Measurements from ENCODE around the gene C10orf95. TPM values are rescaled to one million over a fixed set of nuclear protein-coding genes. Genes with fewer than 3 reads are reported as not detected.
A peak's percentile ranks its signal among the peaks of the same experiment; 100 is the strongest.

The C10orf95 gene
- total RNA-seq, 1 donor from 2014 or later: 3.1 TPM

DNA sequence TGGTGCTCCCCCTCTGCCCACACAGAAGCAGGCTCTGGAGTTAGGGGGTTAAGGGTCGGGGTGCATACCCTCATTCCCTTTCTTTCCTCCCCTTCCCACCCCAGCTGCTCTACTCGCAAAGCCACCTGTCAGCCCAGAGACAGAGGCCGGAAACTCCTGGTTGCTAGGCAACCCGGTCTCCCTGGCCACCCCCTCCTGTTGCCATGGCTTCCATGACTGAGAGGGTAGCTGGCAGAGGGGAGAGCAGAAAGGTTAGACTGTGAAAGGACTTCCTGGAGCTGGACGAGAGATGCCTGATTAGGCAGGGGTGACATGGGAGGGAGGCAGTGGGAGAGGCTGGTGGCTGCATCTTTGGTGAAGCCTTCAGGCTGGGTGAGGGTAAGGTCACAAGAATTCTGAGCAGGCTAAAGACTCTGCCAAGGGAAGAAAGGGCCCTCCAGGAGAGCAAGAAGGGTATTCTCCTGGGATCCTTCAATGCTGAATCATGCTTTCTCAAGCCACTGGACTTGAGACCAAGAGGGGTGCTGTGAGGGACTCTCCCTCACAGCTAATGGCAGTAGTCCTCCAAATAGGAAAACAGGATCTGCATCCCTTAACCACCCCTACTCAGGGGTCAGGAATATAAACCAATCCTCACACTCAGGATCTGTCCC, 38.2 kb downstream of the C10orf95 start:
- DNase-seq: no peak
- TF ChIP-seq, protein P1, sequence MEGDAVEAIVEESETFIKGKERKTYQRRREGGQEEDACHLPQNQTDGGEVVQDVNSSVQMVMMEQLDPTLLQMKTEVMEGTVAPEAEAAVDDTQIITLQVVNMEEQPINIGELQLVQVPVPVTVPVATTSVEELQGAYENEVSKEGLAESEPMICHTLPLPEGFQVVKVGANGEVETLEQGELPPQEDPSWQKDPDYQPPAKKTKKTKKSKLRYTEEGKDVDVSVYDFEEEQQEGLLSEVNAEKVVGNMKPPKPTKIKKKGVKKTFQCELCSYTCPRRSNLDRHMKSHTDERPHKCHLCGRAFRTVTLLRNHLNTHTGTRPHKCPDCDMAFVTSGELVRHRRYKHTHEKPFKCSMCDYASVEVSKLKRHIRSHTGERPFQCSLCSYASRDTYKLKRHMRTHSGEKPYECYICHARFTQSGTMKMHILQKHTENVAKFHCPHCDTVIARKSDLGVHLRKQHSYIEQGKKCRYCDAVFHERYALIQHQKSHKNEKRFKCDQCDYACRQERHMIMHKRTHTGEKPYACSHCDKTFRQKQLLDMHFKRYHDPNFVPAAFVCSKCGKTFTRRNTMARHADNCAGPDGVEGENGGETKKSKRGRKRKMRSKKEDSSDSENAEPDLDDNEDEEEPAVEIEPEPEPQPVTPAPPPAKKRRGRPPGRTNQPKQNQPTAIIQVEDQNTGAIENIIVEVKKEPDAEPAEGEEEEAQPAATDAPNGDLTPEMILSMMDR (IDR thresholded peaks at IDR 0.05): no peak
- Histone ChIP-seq H3K9me3 (no peaks in the 10 kb centered on the region), H3K4me3 (no peak overlapping the region), H3K4me1 (peaks cover 15% of the 10 kb centered on the region), H3K36me3 (no peaks in the 10 kb centered on the region), H3K27me3 (peaks cover 82% of the 10 kb centered on the region), H3K27ac (no peak overlapping the region)
- no peak for ATAC-seq
- intact Hi-C loops (cut with DNase I): no loop called here

DNA sequence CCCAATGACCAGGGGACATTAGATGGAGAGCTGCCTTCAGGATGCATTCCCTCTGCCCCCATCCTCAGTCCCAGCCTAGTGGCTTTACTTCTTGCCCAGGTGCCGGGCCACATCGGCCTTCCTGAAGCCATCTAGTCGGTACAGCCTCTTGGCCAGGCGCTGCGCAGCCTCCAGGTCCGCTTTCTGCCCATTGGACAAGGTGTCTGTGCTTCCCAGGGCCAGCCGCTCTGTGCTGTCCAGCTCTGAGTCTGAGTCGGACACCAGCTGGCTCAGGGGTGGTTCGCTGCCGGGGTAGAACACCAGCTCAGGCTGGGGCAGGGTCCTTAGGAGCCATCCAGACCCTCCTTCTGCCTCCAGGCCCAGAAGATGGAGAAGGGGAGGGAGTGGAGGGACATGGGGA, 39.0 kb downstream of the C10orf95 start:
- Histone ChIP-seq H3K4me3 (no peak overlapping the region), H3K4me1 (peaks cover 15% of the 10 kb centered on the region), H3K9me3 (no peaks in the 10 kb centered on the region), H3K36me3 (no peaks in the 10 kb centered on the region), H3K27ac (no peak overlapping the region), H3K27me3 (peaks cover 84% of the 10 kb centered on the region)
- intact Hi-C loops (cut with DNase I): no loop called here
- TF ChIP-seq, protein P1 (IDR thresholded peaks at IDR 0.05): no peak
- ATAC-seq (no peak), DNase-seq (peak; percentile 48)

DNA sequence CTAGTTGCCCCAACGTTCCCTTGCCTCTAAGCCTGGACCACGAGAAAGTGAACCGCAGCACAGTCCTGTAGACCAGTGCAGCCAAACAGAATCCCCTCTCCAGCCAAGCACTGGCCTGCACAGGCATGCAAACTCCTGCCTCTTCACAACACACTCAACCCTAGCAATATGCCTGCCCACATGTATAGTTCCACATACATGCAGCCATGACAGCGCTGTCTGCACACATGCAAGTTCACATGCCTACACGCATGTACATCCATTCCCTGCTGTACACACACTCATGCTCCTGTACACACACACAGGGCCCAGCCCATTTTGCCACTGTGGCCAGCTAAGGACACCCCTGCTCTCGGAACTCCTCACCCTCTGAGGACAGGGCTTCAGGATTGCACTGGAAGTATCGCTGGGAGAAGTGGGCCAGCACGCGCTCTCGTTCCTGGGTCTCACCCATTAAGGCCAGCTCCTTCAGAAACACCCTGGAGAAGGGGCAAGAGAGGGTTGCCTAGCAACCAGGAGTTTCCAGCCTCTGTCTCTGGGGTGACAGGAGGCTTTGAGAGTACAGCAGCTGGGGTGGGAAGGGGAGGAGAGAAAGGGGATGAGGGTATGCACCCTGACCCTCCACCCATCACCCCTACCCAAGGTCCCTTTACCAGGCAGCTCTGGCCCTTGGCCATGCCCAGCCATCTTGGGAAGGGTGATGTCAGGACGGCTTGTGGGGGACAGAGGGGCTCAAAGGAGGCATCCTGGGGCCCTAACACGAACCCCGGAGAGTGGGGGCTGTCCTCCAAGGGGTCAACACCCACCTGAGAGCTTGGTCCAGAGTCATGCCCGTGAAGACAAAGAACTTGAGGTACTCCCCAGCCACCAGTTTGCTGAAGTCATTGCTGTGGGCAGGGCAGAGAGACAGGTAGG, 39.7 kb downstream of the C10orf95 start:
- intact Hi-C loops (cut with DNase I): no loop called here
- H3K27me3 ChIP-seq: peaks cover 79% of the 10 kb centered on the region
- no peak for ATAC-seq
- no peaks in the 10 kb centered on the region for H3K36me3 ChIP-seq
- DNase-seq: peak; percentile 52
- TF ChIP-seq, protein P1 (IDR thresholded peaks at IDR 0.05): no peak
- no peaks in the 10 kb centered on the region for H3K9me3 ChIP-seq
- no peak overlapping the region for H3K4me3 ChIP-seq
- H3K27ac ChIP-seq: no peak overlapping the region
- peaks cover 15% of the 10 kb centered on the region for H3K4me1 ChIP-seq

DNA sequence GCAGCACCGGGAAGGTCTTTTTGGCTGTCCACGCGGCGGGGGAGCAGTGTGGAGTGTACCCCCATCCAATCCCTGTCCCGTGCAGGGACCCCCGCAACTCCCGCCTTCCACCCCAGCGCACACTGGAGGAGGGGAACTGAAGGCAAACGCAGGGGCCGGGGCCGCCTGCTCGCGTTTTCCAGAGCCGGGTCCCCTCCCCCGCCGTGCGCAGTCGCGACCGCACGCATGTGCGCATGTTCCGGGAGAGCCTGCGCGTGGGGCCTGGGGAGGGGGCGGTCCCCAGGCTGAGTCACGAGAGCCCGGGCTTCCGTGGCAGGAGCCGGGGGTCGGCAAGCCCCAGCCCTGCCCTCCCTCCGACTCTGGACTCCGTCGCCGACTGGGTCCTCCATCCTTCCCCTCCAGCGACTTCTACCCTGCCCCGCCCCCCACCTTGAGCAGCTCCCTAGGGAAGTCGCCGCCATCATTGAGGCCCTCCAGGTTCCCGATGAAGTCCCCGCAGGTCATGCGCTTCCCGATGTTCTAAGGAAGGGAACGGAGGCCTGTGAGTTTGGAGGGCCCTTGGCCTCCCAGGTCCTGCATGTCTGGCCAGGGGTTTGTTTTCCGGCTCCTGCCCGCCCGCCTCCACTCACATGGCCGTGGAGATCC, 40.8 kb downstream of the C10orf95 start:
- DNase-seq (peak; percentile 61), ATAC-seq (no peak)
- TF ChIP-seq, protein P1 (IDR thresholded peaks at IDR 0.05): no peak
- no peaks in the 10 kb centered on the region for H3K9me3 ChIP-seq
- peaks cover 15% of the 10 kb centered on the region for H3K4me1 ChIP-seq
- H3K36me3 ChIP-seq: no peaks in the 10 kb centered on the region
- no peak overlapping the region for H3K27ac ChIP-seq
- peak overlapping the region; percentile 28 for H3K4me3 ChIP-seq
- H3K27me3 ChIP-seq: peaks cover 73% of the 10 kb centered on the region
- intact Hi-C loops (cut with DNase I): no loop called here

DNA sequence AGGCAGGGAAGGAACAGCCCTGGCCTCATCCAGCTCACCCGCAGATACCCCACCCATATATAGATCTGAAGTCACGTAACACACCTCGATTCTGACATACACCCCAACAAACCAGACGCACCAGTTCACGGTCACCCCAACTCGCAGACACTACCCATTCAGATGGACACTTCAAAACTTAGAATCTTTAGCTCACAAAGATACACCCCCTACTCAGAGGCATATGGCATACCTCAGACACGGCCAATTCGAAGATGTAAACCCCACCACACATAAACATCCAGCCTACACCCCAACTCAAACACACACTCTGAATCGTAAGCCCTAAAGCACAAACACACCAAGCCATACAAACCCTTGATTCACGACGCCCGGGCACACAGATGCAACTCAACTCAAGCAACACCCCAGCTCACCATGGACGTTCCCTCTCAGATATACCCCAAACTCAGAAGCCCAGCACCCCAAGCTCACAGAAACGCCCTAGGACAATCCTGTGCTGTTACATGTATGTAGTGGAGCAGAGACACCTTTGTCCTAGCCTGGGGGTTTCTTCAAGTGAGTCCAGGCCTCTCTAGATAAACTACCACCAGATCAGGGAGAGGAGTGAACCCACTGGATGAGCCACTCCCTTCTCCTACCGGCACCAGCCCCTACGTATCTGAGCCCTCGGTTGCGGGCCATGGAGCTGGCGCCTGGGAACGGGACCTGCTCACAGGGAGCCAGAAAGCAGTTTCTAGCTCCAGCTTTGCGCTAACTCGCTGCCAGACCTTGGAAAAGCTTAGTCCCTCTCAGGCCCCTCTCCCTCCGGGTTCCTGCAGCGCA, 41.5 kb downstream of the C10orf95 start:
- H3K36me3 ChIP-seq: no peaks in the 10 kb centered on the region
- no peak for ATAC-seq
- peaks cover 69% of the 10 kb centered on the region for H3K27me3 ChIP-seq
- TF ChIP-seq, protein P1 (IDR thresholded peaks at IDR 0.05): no peak
- H3K4me3 ChIP-seq: peak overlapping the region; percentile 29
- H3K9me3 ChIP-seq: no peaks in the 10 kb centered on the region
- intact Hi-C loops (cut with DNase I): no loop called here
- no peak overlapping the region for H3K27ac ChIP-seq
- peaks cover 15% of the 10 kb centered on the region for H3K4me1 ChIP-seq
- DNase-seq: no peak
